HG02571 (cell line): ENCODE data around the gene FOXE1.

ENCODE experiments used
- ATAC-seq: cut with Tn5 transposase; IDR thresholded peaks from one replicate; pipeline ENCODE4 v1.9.1; 2021; ENCODE audit warnings: mild to moderate bottlenecking, moderate library complexity; ENCODE audit not compliant: unreplicated experiment

FOXE1 gene

DNA sequence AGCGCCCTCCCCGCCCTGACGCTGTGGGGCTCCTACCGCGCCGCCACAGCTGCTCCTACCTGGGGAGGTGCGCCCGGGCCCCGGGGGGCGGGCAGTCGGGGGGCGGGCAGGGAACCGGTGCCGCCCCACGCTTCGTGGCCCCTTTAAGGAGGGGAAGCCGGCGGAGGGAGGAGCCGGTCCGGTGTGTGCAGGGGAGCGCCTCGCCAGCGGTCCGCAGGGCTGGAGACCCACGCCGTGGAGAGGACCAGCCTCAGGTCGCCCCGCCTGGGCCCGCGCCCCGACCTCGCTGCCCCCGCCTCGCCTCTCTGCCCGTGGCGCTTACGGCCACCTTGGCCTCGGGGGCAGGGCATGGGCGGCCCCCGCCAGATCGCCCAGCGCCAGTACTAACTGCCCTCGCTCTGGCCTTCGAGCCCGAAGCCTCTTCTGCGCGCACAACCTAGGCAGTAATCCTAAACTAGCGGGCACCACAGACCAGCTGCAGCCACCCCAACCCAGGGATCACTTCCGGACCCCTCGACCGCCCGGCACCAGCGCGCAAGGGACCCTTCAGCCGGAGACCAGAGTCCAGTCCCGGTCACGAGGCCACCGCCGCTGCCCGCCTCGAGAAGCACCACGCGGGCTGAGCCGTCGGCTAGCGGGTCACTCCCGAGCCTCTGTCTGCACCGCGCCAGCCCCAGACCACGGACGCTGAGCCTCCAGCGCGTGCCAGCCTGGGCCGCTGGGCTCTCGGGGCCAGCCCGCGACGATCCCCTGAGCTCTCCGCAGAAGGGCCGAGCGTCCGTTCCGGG is at the start of gene FOXE1:
Gene FOXE1, plus strand, starts transcription at position 171 of the 788 bp plus-strand sequence. CDS start 689 bp downstream, outside the sequence.
- no peak for ATAC-seq

DNA sequence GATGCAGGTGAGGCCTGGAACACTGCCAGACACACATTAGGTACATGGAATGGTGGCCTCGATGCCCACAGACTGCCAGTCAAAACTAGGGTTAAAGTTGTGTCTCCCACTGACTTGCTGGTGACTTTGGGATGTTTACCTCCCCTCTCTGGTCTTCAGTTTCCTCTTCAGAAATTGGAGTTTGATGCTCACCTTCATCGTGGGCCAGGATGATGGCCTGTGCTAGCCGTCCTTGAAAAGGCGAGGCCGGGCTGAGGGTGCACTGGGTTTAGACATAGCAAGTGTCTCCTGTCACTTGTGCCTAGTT is 49.0 kb upstream of the FOXE1 start:
- no peak for ATAC-seq

DNA sequence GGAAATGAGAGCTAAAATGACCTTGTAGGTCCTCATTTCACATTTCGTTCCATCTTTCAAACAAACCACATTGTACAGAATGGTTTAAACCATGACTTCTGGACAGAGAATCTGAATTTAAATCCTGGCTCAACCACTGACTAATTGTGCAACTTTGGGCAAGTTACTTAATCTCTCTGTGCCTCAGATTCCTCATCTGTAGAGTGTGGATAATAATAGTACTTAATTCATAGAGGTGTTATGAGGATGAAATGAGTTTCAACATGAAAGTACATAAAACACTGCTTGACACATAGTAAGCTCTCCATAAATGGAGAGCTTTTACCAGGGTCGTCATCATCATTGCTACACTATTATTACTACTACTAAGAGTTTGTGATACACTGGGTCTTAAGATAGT is 46.3 kb upstream of the FOXE1 start:
- no peak for ATAC-seq

DNA sequence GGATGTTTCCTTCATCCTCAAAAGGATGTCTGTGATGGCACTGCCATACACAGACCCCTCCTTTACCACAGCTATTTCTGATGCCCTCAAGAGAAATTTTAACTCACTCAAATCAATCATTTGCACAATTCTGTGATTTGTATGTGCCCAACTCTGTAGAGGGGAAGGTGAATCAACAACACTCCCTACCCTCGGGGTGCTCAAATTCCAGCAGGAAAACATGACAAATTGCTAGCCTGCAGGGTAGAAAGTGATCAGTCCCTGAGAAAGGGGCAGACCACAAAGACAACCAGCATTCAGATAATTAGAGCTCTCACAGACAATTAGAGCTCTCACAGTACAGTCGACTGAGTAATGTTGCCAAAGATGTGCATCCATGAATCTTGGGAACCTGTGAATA is 45.3 kb upstream of the FOXE1 start:
- ATAC-seq = no peak

DNA sequence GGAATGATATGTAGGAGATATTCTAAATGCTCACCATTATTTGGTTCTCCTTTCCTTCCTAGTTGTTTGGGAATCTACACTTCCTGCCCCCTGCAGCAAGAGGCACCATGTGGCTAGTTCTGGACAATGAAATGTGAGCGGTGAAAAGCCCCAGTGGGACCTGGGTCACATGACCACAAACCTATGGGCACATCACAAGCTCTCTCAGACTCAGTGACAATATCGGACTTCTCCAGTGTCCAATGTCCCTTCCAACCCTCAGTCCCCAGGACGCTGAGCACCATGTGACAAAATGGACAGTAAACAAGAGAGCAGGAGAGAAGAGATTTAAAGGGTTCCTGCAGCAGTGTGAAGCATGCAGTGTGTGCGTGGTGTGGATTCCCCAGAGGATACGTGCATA is 44.6 kb upstream of the FOXE1 start:
- ATAC-seq = no peak

DNA sequence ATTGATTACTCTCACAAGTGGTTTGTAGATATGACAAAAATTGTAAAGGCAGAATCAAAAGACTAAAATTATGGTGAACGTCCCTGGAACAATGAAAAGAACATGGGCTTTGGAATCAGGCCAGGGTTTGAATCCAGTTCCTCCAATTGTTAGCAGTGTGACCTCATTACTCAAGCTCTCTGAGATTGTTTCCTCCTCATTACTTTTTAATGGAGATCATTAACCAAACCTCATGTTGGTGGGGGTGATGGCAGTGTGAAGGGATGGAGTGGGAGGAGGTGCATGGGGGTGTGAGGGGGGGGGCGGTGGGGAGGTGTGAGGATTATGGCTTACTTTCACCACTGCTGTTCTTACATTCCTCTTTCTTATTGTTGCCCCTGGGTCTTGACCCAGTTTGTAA is 44.1 kb upstream of the FOXE1 start:
- no peak for ATAC-seq

DNA sequence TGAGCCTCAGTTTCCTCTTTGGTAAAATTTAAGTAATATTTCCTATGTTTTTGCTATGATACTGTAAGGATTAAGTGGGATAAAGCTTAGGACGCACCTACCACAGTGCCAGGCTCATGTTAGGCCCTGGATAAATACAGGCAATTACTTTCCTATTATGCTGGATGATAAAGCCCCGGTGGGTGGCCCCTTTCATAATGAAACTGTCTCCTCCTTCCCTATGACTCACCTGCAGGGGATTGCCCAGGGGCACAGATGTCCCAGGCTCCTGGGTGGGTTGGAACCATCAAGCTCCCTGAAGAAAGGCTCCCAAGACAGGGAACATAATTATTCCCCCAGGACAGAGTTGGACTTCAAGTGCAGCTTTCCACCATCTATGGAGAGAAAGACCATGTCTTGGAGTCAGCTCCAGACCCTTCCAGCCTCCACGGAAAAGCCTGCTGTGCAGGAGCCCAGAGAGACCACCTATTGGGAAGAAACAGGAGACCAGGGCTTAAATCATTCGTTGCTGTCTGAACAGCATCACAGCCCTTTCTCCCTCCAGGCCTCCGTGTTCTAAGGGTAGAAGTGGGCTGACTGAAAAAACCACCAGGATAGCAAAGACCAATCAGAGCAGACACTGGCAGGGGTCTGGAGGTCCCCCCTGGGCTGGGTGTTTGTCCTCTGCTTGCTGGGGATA is 43.2 kb upstream of the FOXE1 start:
- ATAC-seq = no peak

DNA sequence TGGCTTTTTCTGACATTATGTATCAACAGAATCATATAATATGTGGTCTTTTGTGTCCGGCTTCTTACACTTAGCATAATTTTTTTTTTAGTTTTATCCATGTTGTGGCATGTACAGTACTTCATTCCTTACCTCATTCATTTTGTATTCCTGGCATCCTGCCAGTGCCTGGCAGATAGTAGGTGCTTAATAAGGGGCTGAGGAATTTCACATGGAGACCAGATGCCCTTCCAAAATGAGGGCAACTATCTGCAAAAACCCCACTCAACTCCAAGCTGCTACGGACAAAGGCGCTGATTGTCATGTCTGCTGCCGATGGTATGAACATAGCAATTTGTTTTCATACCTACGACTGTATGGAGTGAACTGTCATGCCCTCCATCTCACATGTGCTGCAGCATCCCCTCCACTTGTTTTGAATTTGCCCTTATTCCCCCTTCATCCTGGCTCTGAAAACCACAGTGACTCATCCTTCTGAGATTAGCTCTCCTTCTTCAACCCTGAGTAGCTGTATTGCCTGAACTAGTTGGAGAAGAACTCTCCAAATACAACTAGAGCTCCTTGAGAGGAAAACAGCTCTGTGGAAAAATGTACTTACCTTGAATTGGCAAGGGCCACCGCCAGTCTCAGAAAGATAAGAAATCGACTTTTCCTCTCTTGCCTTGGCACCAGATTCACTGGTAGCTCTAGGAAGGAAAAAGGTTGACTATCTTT is 41.3 kb upstream of the FOXE1 start:
- no peak for ATAC-seq

DNA sequence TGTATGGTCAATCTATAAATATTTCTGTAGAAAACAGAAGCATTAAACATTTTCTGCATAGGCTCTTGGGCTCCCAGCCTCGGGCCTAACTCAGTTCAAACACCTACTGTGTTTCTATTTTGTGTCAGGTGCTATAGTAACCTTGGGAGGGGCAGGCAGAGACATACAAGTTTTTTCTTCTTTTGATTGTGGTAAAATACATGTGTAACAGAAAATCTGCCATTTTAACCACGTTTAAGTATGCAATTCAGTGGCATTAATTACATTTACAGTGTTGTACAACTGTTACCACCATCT is 40.8 kb upstream of the FOXE1 start:
- ATAC-seq = no peak

DNA sequence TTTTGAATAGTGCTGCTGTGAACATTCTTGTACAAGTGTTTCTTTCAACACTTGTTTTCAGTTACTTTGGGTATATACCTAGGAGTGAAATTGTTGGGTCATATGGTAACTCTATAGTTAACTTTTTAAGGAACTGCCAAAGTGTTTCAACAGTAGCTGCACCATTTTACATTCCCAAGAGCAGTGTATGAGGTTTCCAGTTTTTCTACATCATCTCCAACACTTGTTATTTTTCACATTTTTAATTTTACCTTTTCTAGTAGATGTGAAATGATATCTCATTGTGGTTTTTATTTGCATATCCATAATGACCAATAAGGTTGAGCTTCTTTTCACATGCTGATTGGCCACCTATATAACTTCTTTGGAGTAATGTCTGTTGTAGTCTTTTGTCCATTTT is 40.0 kb upstream of the FOXE1 start:
- ATAC-seq = no peak

DNA sequence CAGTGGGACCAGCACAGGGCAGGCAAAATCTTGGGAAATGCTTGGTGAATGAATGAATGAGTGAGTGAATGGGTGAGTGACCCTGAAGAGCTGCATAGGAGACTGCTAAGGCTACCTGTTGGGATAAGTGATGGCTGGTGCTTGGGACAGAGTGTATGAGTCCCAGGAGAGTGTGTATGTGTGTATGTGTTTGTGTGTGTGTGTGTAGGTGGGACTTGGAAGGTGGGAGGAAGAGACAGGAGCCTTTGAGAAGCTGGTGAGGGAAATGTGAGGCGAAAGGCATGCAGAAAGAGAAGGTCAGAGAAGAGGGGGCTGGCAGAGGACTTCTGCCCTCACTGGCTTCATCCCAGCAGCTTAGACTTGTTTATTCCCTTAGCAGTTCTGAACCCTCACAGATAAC is 33.3 kb upstream of the FOXE1 start:
- ATAC-seq = no peak

DNA sequence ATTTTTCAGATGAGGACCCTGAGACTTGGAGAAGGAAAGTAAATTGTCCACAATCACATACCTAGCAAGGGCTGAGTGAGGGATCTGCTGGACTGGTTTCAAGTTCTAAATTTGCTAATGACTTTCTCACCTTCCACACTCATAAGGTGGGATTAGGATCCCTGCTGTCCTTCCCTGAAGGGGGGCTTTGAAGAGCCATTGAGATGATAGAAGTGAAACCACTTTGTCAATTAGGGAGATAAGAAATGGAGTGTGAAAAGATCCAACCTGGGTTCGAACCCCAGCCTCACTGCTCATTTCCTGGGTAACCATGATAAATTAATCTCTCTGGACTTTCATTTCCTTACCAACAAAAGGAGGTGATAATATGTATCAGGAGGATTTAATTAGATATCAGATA is 32.7 kb upstream of the FOXE1 start:
- ATAC-seq = no peak

DNA sequence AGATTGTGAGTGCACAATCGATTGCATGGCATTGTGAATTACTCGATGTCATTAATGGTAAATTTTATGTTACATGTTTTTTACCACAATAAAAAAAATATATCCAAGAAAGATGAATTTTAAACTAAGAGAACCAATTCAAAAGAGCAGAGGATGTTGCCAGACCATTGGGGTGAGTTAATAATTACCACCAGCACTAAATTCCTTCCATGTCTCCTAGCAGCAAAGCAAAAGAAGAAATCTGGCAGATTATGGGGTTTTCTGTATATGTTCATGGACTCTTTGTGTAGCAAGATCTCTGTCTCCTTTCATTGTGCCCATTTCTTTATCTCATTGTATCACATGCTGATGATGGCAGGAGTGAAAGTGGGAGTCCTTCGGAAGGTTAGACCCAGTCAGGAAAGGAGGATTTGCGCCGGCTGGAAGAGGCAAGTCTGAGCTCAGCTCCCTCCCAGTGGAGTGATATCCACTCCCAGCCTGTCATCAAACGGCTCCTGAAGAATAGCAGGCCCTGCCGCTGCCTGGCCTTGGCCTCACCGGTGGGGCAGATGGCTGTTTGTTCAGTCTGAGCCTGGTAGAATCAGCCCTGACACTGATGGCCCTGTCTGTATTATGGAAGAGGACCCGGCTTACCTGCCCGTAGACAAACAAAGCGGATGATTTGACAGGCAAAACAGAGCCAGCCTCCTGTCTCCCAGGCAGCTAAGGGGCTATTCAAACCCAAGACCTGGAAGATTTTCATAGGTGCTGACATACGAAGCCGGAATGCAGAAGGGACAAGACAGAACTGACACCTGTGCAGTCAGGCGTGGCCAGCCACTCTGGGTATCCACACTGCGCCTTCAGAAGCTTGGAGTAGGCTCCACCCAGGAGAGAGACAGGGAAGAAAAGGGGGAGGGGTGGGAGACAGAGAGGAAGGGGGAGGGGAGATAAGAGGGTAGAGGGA is 21.9 kb upstream of the FOXE1 start:
- no peak for ATAC-seq

DNA sequence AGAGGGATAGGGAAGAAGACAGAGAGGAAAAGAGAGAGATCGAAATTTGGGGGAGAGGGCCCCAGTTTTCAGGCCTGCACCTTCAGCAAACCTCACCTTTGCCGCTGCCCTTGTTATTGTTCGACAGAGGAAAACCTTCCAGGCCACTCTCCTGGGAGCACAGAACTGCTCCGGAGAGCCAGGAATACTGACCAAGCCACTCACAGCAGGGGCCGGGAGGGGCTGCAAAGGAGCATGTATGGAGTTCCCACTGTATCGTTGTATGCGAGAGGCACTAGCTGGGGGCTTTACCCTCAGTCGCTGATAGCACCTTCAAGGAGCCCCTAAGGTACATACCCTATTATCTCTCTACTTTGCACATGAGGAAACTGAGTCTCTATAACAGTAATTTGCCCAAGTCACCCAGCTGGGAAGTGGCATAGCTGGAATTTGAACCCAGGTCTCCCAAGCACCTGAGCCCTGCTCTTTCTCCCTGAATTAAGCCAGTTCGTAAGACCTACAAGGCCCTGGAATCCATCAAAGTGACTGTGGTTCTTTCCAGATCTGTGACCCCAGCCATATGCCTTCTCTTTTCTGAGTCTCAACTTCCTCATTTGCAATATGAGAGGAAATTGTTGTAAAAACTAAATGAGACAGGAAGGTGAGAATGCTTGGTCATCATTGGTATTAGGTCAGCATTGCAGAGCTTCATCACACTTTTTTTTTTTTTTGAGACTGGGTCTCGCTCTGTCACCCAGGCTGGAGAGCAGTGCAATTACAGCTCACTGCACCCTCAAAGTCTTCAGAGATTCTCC is 21.0 kb upstream of the FOXE1 start:
- no peak for ATAC-seq

DNA sequence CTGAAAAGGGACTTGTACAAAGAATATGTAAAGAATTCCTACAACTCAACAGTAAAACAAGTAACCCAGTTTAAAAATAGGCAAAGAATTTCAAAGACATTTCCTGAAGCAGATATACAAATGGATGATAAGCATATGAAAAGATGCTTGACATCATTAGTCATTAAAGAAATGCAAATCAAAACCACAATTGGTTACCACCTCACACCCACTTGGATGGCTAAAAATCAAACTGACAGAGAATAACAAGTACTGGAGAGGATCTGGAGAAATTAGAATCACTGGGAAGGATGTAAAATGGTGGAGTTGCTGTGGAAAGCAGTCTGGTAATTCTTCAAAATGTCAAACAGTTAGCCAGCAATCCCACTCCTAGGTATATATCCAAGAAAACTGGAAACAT is 12.5 kb upstream of the FOXE1 start:
- ATAC-seq = no peak

DNA sequence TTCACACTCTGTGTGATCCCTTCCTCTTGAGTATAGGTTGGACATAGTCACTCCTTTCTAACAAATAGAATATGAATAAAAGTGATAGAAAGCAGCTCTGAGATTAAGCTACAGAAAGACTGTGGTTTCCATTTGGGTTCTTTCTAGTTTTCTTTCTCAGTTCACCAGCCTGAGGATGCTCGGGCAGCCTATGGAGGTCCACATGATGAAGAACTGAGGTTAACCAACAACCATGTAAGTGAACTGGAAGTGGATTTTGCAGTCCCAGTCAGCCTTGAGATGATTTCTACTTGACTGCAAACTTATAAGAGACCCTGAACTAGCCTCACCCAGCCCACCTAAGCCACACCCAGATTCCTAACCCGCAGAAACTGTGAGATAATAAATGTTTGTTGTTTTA is 10.1 kb upstream of the FOXE1 start:
- no peak for ATAC-seq

DNA sequence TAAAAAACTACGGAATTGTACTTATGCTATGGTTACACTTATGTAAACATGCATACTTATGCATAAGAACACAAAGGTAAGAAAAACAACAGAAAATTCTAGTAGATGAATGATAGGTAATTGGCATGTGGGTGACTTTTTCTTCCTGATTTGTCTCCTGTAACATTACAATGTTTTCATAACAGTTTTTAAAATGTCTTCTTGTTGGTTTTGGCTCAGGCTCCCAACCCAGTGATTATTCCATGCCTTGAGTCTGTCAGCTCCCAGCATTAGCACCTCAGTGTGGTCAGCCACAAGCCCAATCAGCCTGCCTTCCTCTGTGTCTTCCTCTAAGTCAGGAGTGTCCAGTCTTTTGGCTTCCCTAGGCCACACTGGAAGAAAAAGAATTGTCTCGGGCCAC is 7.9 kb upstream of the FOXE1 start:
- no peak for ATAC-seq

DNA sequence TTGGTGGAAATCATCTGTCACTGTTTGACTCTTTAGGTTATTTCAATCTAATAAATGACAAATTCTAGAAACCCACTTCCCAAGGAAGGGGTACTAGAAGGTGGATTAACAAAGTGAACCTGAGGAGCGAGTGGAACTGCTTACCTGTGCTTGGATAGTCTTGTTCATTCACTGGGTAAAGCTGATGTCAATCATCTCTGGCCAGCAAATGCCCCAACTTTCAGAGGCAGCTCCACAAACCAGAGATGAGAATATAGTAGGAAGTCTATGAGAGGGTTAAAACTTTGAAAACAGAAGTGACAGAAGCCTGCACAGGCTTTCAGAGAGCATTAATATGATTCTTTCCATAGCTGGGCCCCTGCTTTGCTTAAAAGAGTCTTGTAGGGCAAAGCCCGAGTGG is 7.3 kb upstream of the FOXE1 start:
- ATAC-seq = no peak

DNA sequence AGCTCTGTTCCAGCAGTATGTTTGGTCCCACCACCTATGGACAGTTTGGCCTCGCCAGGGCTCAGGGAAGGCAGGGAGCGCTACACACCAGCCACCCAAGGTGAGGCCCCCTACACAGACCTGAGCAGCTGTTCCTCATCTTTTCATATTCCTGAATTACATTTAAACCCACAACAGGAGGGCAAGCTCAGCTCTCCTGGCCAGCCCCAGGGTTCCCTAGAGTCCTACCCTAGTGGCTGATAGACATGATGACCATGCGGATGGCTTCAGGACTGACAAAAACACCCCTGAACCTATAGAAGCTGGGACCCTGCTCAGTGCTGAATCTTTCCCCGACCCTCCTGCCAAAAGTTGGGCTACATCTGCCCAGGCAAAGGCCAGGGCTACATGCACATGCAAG is 6.7 kb upstream of the FOXE1 start:
- no peak for ATAC-seq

DNA sequence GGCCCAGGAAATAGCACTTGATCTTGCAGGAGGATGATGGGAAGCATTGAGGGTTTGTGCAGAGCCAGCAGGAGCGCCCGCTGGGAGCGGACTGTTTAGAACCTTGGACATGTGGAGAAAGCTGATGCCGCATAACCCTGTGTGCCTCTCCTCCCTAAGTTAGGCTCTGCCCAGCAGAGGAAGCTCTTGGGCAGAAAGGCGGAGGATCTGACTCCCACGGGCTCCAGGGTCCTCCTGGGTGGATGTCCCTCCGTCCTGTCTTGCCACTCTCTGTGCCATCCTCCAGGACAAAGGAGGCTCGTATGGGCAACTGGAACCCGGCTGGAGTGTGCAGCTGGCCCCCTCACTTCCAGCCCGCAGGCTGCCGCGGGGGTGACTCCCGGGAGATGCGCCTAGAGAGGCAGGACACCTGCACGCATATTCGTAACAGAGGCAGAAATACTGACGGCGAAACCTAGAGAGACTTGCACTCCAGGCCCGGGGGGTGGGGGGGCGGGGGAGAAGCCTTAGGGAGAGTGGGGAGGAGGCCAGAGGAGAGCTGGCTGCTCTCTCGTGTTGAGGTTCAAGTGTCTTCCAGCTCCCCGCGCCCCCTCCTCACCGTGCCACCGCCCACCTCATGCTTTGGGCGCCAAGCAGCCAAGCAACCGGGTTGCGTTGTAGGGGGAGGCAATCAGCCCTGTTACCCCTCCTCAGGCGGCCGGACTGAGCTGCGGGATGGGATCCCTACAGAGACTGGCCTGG is 5.4 kb upstream of the FOXE1 start:
- no peak for ATAC-seq
